ENCODE results near the gene APBB3.
A peak's percentile ranks its signal among the peaks of the same experiment; 100 is the strongest.
"Not testable (repeated sequence)": the region's sequence is repeated elsewhere in the genome, so short reads cannot be mapped to it uniquely, and the experiment has no call there.

The APBB3 gene, protein sequence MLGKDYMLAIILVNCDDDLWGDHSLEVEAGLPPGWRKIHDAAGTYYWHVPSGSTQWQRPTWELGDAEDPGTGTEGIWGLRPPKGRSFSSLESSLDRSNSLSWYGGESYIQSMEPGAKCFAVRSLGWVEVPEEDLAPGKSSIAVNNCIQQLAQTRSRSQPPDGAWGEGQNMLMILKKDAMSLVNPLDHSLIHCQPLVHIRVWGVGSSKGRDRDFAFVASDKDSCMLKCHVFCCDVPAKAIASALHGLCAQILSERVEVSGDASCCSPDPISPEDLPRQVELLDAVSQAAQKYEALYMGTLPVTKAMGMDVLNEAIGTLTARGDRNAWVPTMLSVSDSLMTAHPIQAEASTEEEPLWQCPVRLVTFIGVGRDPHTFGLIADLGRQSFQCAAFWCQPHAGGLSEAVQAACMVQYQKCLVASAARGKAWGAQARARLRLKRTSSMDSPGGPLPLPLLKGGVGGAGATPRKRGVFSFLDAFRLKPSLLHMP

DNA sequence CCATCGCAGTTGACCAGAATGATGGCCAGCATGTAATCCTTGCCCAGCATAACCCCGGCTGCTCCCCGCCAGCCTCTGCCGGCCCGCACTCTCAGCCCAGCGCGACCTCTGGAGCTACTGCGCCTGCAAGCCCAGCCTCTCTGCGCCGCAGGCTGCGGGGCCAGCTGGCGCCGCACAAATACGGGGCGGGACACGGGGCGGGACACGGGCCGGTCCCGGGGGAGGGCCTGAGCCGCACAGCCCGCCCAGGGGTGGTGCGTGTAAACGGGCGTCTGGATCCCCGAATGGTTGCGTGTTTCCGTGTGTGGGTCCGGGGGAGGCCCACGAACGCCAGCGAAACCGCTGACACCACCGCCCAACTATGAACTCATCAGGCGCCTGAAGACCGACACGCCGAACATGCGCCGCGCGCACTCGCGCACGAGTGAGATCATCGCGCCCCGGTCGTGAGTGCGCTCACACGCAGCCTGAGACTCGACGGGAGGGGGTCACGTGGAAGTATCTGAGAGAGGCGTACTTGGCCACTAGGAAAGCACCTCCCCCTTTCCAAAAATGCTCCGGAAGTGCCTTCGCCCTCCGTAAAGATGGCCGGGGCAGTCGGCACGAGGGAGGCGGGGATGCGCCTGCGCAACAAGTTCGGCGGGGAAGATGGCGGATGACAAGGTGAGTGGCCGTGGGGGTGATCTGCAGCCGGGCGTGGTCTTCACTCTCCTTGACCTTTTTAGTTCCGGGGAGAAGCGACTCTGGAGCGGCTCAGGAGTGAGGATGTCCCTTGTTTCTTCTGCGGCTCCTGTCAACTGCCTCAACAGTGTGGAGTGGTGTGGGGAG is at the start of gene APBB3, which contains the start of gene SLC35A4:
TSS of gene APBB3 (minus strand) at position 403 of the 828 bp plus-strand sequence. CDS start at position 50, 353 bp downstream.
TSS of gene SLC35A4 (plus strand) at position 633 of the 828 bp plus-strand sequence. CDS start 2,342 bp downstream, outside the sequence.
- DNase-seq: peak; percentile 93 to 97

DNA sequence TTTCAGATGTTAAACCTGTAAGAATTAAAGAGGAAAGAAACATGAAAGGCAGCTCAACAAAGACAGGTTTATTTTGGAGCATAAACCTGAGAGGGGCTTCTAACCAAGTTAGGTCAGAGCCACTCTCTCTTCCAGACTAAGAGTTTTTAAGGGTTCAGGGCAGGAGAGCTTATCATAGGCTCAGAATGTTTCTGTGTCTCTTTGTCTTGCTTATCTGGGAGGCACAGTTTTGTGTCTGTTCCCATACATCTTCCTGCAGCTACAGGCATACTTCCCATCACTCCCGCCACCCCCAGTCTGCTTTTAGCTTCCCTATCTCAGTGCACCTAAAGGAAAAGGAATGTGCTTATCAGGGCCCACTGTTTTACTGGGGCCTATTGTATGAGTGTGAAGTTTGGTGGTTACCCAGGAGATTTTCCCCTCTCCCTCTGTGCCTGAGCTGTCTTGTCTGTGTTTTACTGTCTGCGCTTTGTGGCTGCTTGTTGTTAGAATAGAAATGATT is 46.7 kb upstream of the APBB3 start:
- DNase-seq: no peak

DNA sequence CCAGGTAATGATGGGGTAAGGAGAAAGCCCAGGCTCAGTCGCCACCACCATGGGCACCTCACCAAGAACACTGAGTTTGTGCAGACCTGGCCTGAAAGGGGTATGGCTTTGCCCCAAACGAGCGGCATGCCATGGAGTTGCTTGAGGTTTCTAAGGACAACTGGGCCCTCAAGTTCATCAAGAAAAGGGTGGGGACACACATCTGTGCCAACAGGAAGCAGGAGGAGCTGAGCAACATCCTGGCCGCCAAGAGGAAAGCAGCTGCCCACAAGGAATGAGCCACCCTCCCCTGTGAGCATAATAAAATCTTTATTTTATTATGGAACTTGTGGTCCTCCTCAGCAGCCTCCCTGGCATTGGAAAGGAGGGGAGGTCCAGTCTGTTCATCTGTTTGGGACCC is 44.7 kb upstream of the APBB3 start:
- no peak for DNase-seq

DNA sequence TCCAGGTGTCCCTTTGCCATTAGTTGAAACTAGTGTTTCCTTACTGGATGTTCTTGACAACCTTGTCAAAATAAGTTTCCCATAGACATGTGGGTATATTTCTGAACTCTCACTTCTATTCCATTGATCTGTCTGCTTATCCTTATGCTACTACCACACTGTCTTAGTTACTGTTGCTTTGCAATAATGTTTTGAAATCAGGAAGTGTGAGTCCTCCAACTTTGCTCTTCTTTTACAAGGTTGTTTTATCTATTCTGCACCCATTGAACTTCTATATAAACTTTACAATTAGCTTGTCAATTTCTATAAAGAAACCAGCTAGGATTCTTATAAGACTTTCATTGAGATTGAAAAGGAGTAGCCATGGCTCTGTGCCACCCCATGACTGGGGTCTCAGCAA is 44.3 kb upstream of the APBB3 start:
- DNase-seq: no peak

DNA sequence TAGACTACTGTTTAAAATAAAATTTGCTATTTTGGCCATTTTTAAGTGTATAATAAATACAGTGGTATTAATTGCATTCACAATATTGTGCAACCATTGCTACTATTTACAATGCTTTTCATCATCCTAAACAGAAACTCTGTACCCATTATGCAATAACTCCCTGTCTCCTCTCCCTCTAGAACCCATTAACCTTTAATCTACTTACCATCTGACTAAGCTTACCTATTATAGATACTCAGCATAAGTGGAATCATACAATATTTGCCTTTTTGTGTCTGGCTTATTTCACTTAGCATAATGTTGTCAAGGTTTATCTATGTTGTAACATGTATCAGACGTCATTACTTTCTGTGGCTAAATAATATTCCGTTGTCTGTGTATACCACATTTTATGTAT is 42.6 kb upstream of the APBB3 start:
- DNase-seq: no peak

DNA sequence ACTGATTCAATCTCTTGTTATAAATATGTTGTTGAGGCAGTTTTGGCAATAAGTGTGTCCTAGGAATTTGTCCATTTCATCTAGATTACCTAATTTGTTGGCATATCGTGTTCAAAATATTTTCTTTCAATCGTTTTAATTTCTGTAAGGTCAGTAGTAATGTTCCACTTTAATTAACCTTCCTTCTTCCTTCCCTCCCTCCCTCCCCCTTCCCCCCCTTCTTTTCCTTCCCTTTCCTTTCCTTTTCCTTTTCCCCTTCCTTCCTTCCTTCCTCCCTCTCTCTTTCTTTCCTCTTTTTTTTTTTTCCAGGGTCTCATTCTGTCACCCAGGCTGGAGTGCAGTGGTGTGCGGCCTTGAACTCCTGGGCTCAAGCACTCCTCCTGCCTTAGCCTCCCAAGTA is 41.5 kb upstream of the APBB3 start:
- DNase-seq: no peak

DNA sequence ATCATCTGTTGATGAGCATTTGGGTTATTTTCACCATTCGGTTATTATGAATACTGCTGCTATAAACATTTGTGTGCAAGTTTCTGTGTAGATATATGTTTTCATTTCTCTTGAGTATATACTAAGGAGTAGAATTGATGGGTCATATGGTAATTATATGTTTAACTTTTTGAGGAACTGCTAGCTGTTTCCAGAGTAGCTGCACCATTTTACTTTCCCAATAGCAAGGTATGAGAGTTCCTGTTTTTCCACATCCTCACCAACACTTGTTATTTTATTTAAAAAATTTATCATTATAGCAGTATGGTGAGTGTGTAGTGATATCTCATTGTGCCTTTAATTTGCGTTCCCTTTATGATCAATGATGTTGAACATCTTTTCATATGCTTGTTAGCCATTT is 39.3 kb upstream of the APBB3 start:
- no peak for DNase-seq

DNA sequence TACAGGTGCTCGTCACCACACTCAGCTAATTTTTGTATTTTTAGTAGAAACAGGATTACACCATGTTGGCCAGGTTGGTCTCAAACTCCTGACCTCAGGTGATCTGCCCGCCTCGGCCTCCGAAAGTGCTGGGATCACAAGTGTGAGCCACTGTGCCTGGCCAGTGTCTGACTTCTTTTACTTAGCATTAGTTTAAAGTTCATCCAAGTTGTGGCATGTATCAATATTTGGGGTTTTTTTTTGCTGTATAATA is 39.0 kb upstream of the APBB3 start:
- not testable (repeated sequence) for DNase-seq

DNA sequence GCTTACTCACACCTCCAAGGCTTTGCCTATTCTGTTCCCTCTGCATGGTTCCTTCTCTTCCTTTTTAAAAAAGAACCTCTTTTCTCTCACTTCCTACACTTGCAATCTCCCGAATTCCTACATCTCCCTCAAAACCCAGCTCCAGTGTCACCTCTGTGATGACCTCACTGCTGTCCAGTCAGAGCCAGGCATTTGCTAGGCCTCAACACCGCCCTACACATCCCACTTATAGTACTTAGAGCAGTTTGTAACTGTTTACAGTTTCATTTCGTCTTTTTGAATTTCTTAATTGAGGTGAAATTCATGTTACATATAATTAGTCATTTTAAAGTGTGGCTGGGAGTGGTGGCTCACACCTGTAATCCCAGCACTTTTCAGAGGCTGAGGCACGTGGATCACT is 37.7 kb upstream of the APBB3 start:
- DNase-seq: no peak

DNA sequence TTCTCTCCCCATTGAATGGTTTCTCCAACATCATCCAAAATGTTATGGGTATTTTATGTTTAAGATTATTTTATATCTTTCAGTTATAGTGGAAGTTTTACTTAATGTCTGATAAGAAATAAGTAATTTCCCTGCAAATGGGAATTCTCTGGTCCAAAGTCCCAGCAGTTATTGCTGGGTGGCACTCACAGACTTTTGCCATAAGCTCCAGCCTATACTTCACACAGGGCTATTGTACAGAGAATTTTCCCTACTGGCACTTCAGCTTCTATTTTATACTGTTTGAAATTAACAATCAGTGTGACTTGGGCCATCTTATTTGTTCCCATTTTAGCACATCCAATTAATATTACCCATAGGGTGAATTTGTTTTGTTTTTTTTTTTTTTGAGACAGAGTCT is 35.7 kb upstream of the APBB3 start:
- DNase-seq: no peak

DNA sequence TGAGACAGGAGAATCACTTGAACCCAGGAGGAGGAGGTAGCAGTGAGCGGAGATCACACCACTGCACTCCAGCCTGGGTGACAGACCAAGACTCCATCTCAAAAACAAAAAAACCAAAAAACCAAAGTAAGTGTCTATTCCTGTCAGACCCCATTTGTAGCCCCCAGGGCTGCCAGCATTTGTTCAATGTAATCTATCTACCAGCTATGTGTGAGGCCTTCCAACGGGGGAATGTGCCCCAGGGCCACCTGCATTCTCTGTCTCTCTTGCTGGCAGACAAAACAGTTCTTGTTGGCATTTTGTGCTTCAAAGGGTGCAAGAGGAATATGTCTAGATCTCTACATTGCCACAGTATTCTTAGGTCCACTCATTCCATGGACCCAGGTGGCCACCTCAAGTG is 34.4 kb upstream of the APBB3 start:
- DNase-seq: no peak

DNA sequence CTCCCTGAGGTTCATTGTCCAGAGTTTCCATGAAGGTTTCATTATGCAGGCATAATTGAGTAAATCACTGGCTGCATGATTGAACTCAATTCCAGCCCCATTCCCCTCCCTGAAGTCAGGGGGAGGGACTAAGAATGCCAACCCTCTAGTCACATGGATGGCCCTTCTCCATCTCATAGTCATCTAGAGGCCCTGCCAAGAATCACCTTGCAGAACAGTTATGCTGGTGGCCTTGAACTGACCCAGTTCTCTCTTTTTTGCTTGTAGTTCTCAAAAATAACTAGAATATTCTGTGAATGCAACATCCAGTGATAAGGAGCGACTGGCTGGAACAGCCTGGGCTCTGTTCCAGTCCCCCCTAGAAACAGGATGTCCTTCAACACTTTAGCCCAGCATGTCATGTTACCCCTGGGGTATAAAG is 31.9 kb upstream of the APBB3 start:
- DNase-seq: no peak

DNA sequence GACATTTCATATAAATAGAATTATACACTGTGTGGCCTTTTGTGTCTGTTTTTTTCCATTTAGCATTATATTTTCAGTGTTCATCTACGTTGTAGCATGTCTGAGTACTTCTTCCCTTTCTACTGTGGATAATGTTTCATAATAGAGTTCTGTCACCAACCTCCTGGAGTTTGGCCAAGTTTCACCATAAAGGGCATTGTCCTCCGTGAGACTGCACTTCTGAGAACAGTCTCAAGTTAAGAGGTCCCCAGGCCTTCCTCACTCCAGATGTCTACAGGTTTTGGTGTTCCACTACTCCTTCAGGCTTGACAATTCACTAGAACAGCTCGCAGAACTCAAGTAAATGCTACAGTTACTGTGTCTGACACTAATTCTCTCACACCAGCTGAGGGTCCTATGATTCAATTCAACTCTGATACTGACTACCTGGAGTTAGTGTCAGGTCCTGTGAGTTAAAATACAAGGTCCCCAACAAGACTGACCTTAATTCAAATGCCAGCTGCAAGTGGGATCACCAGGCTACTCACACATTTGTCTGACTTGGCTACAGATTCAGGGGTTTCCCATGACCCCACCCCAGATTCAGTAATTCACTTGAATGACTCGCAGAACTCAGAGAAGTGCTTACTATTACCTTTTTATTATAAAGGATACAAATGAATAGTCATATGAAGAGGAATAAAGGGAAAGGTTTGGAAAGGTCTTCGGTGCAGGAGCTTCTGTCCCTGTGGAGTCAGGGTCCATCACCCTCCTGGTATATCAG is 31.3 kb upstream of the APBB3 start:
- DNase-seq: no peak

DNA sequence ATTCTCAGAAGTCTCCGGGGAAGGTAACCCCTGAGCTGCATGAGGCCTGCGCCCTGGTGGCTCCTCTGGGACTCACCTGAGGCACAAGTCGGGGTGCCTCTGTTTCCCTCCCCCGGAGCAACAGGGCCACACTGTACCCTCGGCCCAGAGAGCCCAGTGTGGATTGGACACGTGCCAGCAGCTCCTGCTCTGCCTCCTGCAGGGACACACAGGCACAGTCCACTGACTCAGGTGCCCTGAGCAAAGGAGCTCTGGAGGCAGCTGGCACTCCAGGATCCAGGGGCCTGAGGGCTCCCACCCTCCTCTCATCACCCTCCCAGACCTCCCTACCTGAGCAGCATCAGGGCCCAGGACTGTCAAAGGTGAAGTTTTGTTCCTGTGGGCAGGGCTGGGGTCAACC is 29.8 kb upstream of the APBB3 start:
- no peak for DNase-seq

DNA sequence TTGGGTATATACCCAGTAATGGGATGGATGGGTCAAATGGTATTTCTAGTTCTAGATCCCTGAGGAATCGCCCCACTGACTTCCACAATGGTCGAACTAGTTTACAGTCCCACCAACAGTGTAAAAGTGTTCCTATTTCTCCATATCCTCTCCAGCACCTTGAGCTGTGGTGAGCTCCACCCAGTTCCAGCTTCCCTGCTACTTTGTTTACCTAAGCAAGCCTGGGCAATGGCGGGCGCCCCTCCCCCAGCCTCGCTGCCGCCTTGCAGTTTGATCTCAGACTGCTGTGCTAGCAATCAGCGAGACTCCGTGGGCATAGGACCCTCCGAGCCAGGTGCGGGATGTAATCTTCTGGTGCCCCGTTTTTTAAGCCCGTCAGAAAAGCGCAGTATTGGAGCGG is 28.7 kb upstream of the APBB3 start:
- DNase-seq: not testable (repeated sequence)

DNA sequence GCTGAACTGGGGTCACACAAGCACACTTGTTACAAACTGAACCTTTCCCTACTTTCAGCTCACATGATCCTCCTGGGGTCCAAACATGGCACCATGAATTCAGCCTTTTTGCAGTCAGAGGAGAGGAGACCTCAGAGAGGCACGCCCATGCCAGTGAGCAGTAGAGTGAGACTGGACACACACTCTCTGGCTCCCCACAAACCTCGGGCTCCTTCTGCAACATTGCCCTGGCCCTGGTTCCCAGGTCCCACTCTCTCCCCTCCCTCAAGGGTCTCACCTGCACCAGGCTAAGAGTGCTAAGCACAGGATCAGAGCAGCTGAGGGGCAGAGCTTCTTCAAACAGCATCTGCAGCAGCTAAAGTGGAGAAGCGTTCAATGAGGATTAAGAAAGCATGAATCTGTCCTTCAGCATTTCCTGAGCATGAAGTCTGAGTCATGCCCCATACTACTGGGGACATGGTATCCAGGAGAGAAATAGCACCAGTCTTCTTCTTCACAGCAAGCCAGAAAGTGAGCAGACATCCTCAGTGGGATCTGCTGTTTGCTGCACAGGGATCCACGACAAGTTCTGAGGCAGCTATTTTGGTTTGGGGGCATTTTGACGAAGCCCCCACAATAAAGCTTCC is 27.5 kb upstream of the APBB3 start:
- DNase-seq: no peak

DNA sequence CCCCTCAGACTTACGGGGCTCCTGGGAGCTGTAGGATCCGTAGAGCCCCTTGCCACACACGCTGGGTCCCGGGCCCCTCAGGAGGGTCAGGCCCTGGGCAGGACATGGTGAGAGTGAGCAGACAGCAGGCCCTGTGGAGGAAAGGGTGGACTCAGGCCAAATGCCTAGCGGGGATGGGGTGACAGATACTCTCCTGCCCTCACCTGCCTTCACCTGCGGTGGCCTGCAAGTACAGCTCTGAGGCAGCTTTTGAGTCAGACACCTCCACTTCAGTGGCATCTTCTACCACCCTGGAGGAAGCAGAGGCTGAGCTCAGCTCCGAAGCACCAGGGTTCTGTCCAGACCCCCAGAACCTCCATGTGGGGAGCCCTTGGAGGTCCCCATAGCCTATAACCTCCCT is 26.5 kb upstream of the APBB3 start:
- no peak for DNase-seq

DNA sequence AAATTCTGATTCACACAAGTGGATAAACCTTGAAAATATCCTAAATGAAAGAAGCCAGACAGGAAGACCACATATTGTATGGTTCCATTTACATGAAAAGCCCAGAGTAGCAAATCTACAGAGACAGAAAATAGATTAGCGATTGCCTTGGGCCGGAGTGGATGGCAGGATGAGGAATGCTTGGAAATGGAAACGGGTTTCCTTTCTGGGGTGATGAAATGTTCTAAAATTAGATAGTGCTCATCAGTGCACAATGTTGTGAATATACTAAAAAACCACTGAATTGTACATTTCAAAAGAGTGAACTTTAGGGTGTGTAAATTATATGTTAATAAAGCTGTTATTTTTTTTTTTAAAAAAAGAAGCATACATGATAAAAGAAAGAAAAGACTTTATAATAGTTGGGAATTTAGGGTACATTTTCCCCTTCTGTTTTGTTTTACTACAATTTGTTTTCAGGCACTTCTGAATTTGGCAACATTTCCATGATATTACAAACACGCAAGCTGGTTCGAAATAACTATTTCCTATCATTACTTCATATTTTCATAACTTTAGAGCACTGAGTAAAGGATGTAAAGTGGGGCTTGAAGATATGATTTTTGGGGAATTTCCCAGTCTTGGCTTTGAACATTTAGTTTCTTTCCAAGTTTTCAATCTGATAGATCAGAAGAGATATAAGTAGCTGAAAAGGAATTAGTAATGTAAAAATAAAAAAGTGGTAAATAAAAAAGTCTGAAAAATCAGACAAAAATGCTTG is 24.1 kb upstream of the APBB3 start:
- no peak for DNase-seq

DNA sequence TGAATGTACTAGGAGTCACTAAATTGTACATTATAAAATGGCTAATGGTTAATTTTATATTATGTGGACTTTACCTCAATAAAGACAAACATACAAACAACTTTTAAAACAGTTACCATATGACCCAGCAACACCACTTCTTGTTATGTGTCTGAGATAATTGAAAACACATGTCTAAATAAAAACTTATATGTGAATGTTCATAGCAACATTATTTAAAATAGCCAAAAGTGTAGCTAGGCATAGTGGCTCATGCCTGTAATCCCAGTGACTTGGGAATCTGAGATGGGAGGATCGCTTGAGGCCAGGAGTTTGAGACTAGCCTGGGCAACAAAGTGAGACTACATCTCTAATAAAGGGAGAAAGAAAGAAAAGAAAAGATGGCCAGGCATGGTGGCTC is 23.1 kb upstream of the APBB3 start:
- no peak for DNase-seq

DNA sequence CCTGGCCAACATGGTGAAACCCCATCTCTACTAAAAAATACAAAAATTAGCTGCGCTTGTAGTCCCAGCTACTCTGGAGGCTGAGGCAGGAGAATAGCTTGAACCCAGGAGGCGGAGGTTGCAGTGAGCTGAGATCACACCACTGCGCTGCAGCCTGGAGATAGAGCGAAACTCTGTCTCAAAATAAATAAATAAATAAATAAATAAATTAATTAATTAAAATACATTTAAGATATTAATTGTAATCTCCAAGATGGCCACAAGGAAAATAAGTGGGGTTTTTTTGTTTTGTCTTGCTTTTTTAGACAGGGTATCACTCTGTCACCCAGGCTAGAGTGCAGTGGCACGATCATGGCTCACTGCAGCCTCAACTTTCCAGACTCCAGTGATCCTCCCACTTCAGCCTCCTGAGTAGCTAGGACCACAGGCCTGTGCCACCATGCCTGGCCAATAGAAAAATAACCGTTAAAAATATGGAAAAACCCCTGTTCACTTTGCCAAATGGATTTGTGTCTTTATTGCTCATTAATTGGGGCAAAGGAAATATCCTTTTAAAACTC is 14.9 kb upstream of the APBB3 start:
- DNase-seq: not testable (repeated sequence)

DNA sequence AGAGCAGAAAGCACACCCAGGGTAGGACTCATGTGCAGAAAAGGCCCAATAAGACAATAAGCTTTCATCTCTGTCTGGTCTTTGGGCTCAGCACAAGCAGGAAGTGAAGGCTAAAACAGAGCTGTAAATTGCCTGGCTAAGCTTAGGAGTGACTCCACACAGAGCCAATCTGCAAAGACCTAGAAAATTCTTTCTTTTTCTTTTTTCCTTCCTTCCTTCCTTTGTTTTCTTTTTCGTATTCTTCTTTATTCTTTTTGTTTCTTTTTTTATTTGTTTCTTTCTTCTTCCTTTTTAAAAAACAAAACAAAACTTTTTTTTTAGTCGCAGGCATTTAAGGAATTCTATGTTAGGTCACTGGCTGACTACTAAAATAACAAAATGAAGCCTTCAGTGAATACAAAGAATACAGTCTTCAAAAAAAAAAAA is 12.4 kb upstream of the APBB3 start:
- no peak for DNase-seq

DNA sequence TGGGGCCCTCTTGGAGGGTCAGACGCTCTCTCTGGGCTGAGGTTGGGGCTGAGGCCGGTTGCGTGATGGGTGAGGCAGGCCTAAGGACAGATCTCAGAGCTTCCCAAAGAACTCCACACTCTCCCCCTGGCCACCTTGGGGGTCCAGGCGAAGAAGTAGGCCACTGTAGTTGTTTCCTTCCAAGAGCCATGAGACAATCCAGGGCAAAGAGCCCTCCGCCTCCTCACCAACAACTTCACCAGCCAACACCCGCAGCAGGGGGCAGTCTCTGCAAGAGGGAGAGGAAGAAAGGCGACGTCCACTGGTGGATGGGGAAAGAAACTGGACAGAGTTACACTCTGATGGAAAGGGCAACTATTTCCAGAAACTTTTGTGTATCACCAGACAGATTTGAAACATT is 10.9 kb upstream of the APBB3 start:
- no peak for DNase-seq
